Keratinocyte (primary cell): ENCODE measurements around the gene APOB. TPM values are rescaled to one million over a fixed set of nuclear protein-coding genes. Genes with fewer than 3 reads are reported as not detected.

ENCODE experiments used
- DNase-seq: peaks from one replicate; pipeline ENCODE4 v3.0.0-alpha.2; 2011; ENCODE audit warnings: low read depth, missing footprints, low spot score
- FAIRE-seq: peaks from 2 replicates; lab custom pipeline; 2011; peaks lifted over from hg19 to GRCh38; lab: Jason Lieb, UNC
- H2AFZ ChIP-seq: 2 replicates; pipeline ENCODE4 v1.6.0; 2012; ENCODE audit warnings: low read length, control low read depth, inconsistent platforms; ENCODE audit not compliant: control insufficient read depth
- H3K27ac ChIP-seq: 2 replicates; pipeline ENCODE4 v1.5.1; 2011; ENCODE audit warnings: low read length; ENCODE audit not compliant: control insufficient read depth, insufficient read depth
- H3K27me3 ChIP-seq: 3 replicates; pipeline ENCODE4 v1.6.0; 2011; ENCODE audit warnings: low read length; ENCODE audit not compliant: control insufficient read depth, insufficient read depth; ENCODE audit errors: extremely low read depth
- H3K36me3 ChIP-seq, 2 experiments: 2 replicates in 1 of 2; 3 replicates in 1 of 2; pipeline ENCODE4 v1.5.1; 2011; ENCODE audit warnings: low read length in 2 of 2, mild to moderate bottlenecking in 1 of 2; ENCODE audit not compliant: control insufficient read depth in 2 of 2, insufficient read depth in 2 of 2; ENCODE audit errors: extremely low read depth in 1 of 2
- H3K4me1 ChIP-seq: 3 replicates; pipeline ENCODE4 v1.5.1; 2011; ENCODE audit warnings: low read length; ENCODE audit not compliant: control insufficient read depth, insufficient read depth; ENCODE audit errors: extremely low read depth
- H3K4me2 ChIP-seq: 3 replicates; pipeline ENCODE4 v1.6.0; 2011; ENCODE audit warnings: low read depth, low read length; ENCODE audit not compliant: control insufficient read depth, insufficient read depth; ENCODE audit errors: extremely low read depth
- H3K4me3 ChIP-seq, 3 experiments: fragments of 200-600 bp in 1 of 3; sonication (generic) in 1 of 3; 2 replicates in 2 of 3; 3 replicates in 1 of 3; pipeline ENCODE4 v1.5.1; 2011 to 2016; ENCODE audit warnings: low read length in 3 of 3, mild to moderate bottlenecking in 3 of 3, control low read depth in 2 of 3, inconsistent platforms in 1 of 3, low read depth in 1 of 3, mixed read lengths in 1 of 3, mixed run types in 1 of 3, moderate library complexity in 1 of 3; ENCODE audit not compliant: control insufficient read depth in 2 of 3, insufficient read depth in 2 of 3; ENCODE audit errors: extremely low read depth in 1 of 3
- H3K79me2 ChIP-seq: 2 replicates; pipeline ENCODE4 v1.6.0; 2012; ENCODE audit warnings: low read length; ENCODE audit not compliant: control insufficient read depth, insufficient read depth
- H3K9ac ChIP-seq: 3 replicates; pipeline ENCODE4 v1.6.0; 2011; ENCODE audit warnings: low read length; ENCODE audit not compliant: control insufficient read depth, insufficient read depth; ENCODE audit errors: extremely low read depth
- H3K9me1 ChIP-seq: 3 replicates; pipeline ENCODE4 v1.6.0; 2011; ENCODE audit warnings: low read length; ENCODE audit not compliant: control insufficient read depth, insufficient read depth; ENCODE audit errors: extremely low read depth
- H3K9me3 ChIP-seq: 2 replicates; pipeline ENCODE4 v1.5.1; 2012; ENCODE audit warnings: low read depth, low read length; ENCODE audit not compliant: control insufficient read depth
- H4K20me1 ChIP-seq: 3 replicates; pipeline ENCODE4 v1.6.0; 2011; ENCODE audit warnings: low read length; ENCODE audit not compliant: control insufficient read depth, insufficient read depth; ENCODE audit errors: extremely low read depth
- CTCF ChIP-seq, 3 experiments: IDR thresholded peaks in 1 of 3; conservative IDR thresholded peaks in 1 of 3; optimal IDR thresholded peaks in 1 of 3; 2 replicates in 2 of 3; 3 replicates in 1 of 3; pipeline versions ENCODE3 to v1.5.1; 2011; ENCODE audit warnings: low read length in 3 of 3, mild to moderate bottlenecking in 3 of 3, moderate library complexity in 2 of 3, control low read depth in 1 of 3, inconsistent platforms in 1 of 3; ENCODE audit not compliant: insufficient read depth in 2 of 3; ENCODE audit errors: extremely low read depth in 1 of 3
- EZH2 ChIP-seq: IDR thresholded peaks from one replicate; pipeline ENCODE4 v1.6.1; 2012; ENCODE audit warnings: inconsistent platforms, mild to moderate bottlenecking, low read length, moderate library complexity
- dilution Hi-C: fragments of 300-500 bp; cut with MboI; formaldehyde crosslinking; loops from one replicate; pipeline ENCODE4 v1.7.0; 2020; ENCODE audit warnings: low sequenced_read_pairs; ENCODE audit not compliant: extremely low pct_ligation_motif_present
- polyA plus RNA-seq, 5 experiments: library from polyadenylated mRNA; depleted of rRNA in 3 of 5; stranded (reverse) in 3 of 5; stranded (forward) in 1 of 5; unstranded in 1 of 5; fragments of >200 nt; gene quantifications; 1 replicate in 1 of 5; 2 replicates in 3 of 5; 3 replicates in 1 of 5; pipeline versions ENCODE4 v1.2.1 to v1.2.3, GENCODE V29; 2011 to 2012; ENCODE audit warnings: missing spikeins in 2 of 5, low read depth in 1 of 5, low replicate concordance in 1 of 5

APOB gene
- polyA plus RNA-seq, 1 donor (not counting 4 experiments of a cell fraction or from before 2014, with no cell fraction given) = 0.01 TPM

GRCh38 chr2:21015281-21015645, 28.6 kb downstream of the APOB start:
- no peaks in the 10 kb centered on the region for H3K27me3 ChIP-seq
- dilution Hi-C loops = no loop called here
- H3K27ac ChIP-seq = no peak overlapping the region
- H3K36me3 ChIP-seq = no peaks in the 10 kb centered on the region
- DNase-seq (no peak), FAIRE-seq (no peak)
- H3K4me2 ChIP-seq = no peak overlapping the region
- no peaks in the 10 kb centered on the region for H3K4me1 ChIP-seq
- no peak overlapping the region for H3K4me3 ChIP-seq
- H3K79me2 ChIP-seq = no peaks in the 10 kb centered on the region
- H3K9ac ChIP-seq = no peak overlapping the region
- no peak overlapping the region for H2AFZ ChIP-seq
- H4K20me1 ChIP-seq = no peaks in the 10 kb centered on the region
- TF ChIP-seq CTCF (optimal IDR thresholded peaks at IDR 0.05 in 1 of 3, IDR thresholded peaks at IDR 0.05 in 1 of 3, conservative IDR thresholded peaks at IDR 0.05 in 1 of 3; ENCODE audit: extremely low read depth in 1 of 3, insufficient read depth in 2 of 3, low read length in 3 of 3) (no peak), EZH2 (no peak)
- no peaks in the 10 kb centered on the region for H3K9me1 ChIP-seq
- H3K9me3 ChIP-seq = no peaks in the 10 kb centered on the region

GRCh38 chr2:21014364-21015280, 29.3 kb downstream of the APOB start:
- H3K27ac ChIP-seq = no peak overlapping the region
- no peak overlapping the region for H3K4me2 ChIP-seq
- no peak for FAIRE-seq
- no peaks in the 10 kb centered on the region for H4K20me1 ChIP-seq
- DNase-seq = no peak
- TF ChIP-seq EZH2 (no peak), CTCF (optimal IDR thresholded peaks at IDR 0.05 in 1 of 3, IDR thresholded peaks at IDR 0.05 in 1 of 3, conservative IDR thresholded peaks at IDR 0.05 in 1 of 3; ENCODE audit: extremely low read depth in 1 of 3, insufficient read depth in 2 of 3, low read length in 3 of 3) (no peak)
- H3K4me1 ChIP-seq = no peaks in the 10 kb centered on the region
- H3K36me3 ChIP-seq = no peaks in the 10 kb centered on the region
- no peak overlapping the region for H3K4me3 ChIP-seq
- no peak overlapping the region for H3K9ac ChIP-seq
- H3K79me2 ChIP-seq = no peaks in the 10 kb centered on the region
- H3K27me3 ChIP-seq = no peaks in the 10 kb centered on the region
- H2AFZ ChIP-seq = no peak overlapping the region
- no peaks in the 10 kb centered on the region for H3K9me1 ChIP-seq
- dilution Hi-C loops = no loop called here
- no peaks in the 10 kb centered on the region for H3K9me3 ChIP-seq
